GM18520 (cell line): Measurements from ENCODE around the gene RAD1.
"Not testable (repeated sequence)": the region's sequence is repeated elsewhere in the genome, so short reads cannot be mapped to it uniquely, and the experiment has no call there.

Source experiments
- ATAC-seq: cut with Tn5 transposase; IDR thresholded peaks from one replicate; pipeline ENCODE4 v1.9.1; 2021; ENCODE audit not compliant: unreplicated experiment

RAD1 gene

GRCh38 chr5:34915139-34915855 lies at the start of gene RAD1, which contains the start of gene BRIX1:
Gene RAD1 (minus strand): TSS chr5:34915504. CDS start chr5:34914892, 612 bp downstream.
Gene BRIX1 (plus strand): TSS chr5:34915711. CDS start chr5:34915739, 28 bp downstream.
- peak; percentile 99 for ATAC-seq

GRCh38 chr5:34959323-34959722 lies 44.0 kb upstream of the RAD1 start:
- peak; percentile 83 for ATAC-seq

- no peak for ATAC-seq
Observed at GRCh38 chr5:34957857-34958690, 42.8 kb upstream of the RAD1 start.

- ATAC-seq: no peak
Observed at GRCh38 chr5:34957321-34957720, 42.0 kb upstream of the RAD1 start.

- ATAC-seq: no peak
Observed at GRCh38 chr5:34944460-34945047, 29.2 kb upstream of the RAD1 start.

- ATAC-seq: no peak
Observed at GRCh38 chr5:34944044-34944443, 28.7 kb upstream of the RAD1 start.

- no peak for ATAC-seq
Observed at GRCh38 chr5:34941936-34942335, 26.6 kb upstream of the RAD1 start.

GRCh38 chr5:34932947-34933346 lies 17.6 kb upstream of the RAD1 start:
- ATAC-seq: no peak

GRCh38 chr5:34930870-34931269 lies 15.6 kb upstream of the RAD1 start:
- no peak for ATAC-seq

GRCh38 chr5:34930462-34930844 lies 15.1 kb upstream of the RAD1 start:
- no peak for ATAC-seq

- peak; percentile 65 for ATAC-seq
Observed at GRCh38 chr5:34929720-34930461, 14.6 kb upstream of the RAD1 start.

- peak; percentile 75 for ATAC-seq
Observed at GRCh38 chr5:34929134-34929719, 13.9 kb upstream of the RAD1 start, which contains the start of gene DNAJC21. Gene DNAJC21 (plus strand): TSS chr5:34929559. CDS start chr5:34929820, 261 bp downstream.

- no peak for ATAC-seq
Observed at GRCh38 chr5:34928267-34928666, 13.0 kb upstream of the RAD1 start.

GRCh38 chr5:34927785-34928184 lies 12.5 kb upstream of the RAD1 start:
- no peak for ATAC-seq

GRCh38 chr5:34926318-34926888 lies 11.1 kb upstream of the RAD1 start:
- ATAC-seq: no peak

GRCh38 chr5:34924462-34924765 lies 9.1 kb upstream of the RAD1 start:
- no peak for ATAC-seq

- ATAC-seq: peak; percentile 80
Observed at GRCh38 chr5:34923694-34924461, 8.6 kb upstream of the RAD1 start.

GRCh38 chr5:34923256-34923655 lies 8.0 kb upstream of the RAD1 start:
- ATAC-seq: not testable (repeated sequence)

GRCh38 chr5:34919077-34919476 lies 3.8 kb upstream of the RAD1 start:
- ATAC-seq: no peak

- no peak for ATAC-seq
Observed at GRCh38 chr5:34918025-34918424, 2.7 kb upstream of the RAD1 start.
